Measurements from ENCODE around the gene MOCS1.

DNA sequence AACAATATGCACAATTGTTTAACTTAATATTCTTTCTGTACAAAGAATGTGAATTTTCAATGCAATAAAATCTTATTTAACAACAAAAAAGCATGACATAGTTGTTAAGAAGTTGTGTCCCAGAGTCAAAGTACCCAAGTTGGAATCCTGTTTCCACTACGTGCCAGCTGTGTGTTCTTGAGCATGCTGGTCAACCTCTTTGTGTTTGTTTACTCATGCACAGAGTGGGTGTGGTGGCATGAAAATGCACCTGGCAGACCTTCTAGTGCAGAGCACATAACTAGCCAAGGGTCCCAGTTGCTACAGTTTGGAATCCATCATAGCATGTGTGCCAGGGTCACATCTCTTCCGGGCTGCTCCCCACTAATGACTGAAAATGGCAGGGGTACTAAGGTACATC, 24.7 kb upstream of the MOCS1 start:
- TF ChIP-seq YY1 (IDR thresholded peaks at IDR 0.05; ENCODE audit: insufficient read depth, insufficient read length) (no peak), ZNF274 (IDR thresholded peaks at IDR 0.05; ENCODE audit: low read depth, low read length) (no peak), SUZ12 (IDR thresholded peaks at IDR 0.05; ENCODE audit: extremely low read depth, insufficient read depth, insufficient read length) (no peak)
